AG08396 (cell line): ENCODE results near the gene COL4A2.
A peak's percentile ranks its signal among the peaks of the same experiment; 100 is the strongest.

Source experiments
- DNase-seq: peaks from one replicate; pipeline ENCODE4 v3.0.0; 2012; ENCODE audit warnings: low spot score, mixed read lengths

COL4A2 gene

GRCh38 chr13:110322126-110322827 lies 15.2 kb downstream of the COL4A2 start:
- DNase-seq, result no peak

GRCh38 chr13:110322828-110323171 lies 15.7 kb downstream of the COL4A2 start:
- no peak for DNase-seq

- peak; percentile 78 for DNase-seq
Observed at GRCh38 chr13:110323172-110323891, 16.2 kb downstream of the COL4A2 start.

- DNase-seq, result no peak
Observed at GRCh38 chr13:110324026-110324749, 17.1 kb downstream of the COL4A2 start.

GRCh38 chr13:110326263-110326904 lies 19.3 kb downstream of the COL4A2 start:
- no peak for DNase-seq

GRCh38 chr13:110327051-110327721 lies 20.1 kb downstream of the COL4A2 start:
- DNase-seq, result no peak

- DNase-seq, result no peak
Observed at GRCh38 chr13:110328573-110328972, 21.5 kb downstream of the COL4A2 start.

GRCh38 chr13:110329258-110329657 lies 22.2 kb downstream of the COL4A2 start:
- DNase-seq, result no peak

GRCh38 chr13:110329798-110330461 lies 22.8 kb downstream of the COL4A2 start:
- DNase-seq, result peak; percentile 53

- peak; percentile 67 for DNase-seq
Observed at GRCh38 chr13:110330491-110331011, 23.5 kb downstream of the COL4A2 start.

- DNase-seq, result peak; percentile 28
Observed at GRCh38 chr13:110331362-110331761, 24.3 kb downstream of the COL4A2 start.

GRCh38 chr13:110332750-110333149 lies 25.7 kb downstream of the COL4A2 start:
- no peak for DNase-seq

- DNase-seq, result no peak
Observed at GRCh38 chr13:110333837-110334236, 26.8 kb downstream of the COL4A2 start.

GRCh38 chr13:110334256-110334655 lies 27.2 kb downstream of the COL4A2 start:
- DNase-seq, result no peak

- no peak for DNase-seq
Observed at GRCh38 chr13:110334841-110335490, 27.9 kb downstream of the COL4A2 start.

GRCh38 chr13:110336108-110336507 lies 29.0 kb downstream of the COL4A2 start:
- DNase-seq, result no peak

GRCh38 chr13:110336681-110337080 lies 29.6 kb downstream of the COL4A2 start:
- DNase-seq, result no peak

GRCh38 chr13:110337247-110337646 lies 30.2 kb downstream of the COL4A2 start:
- no peak for DNase-seq

- DNase-seq, result peak; percentile 53
Observed at GRCh38 chr13:110338441-110339101, 31.5 kb downstream of the COL4A2 start.

- no peak for DNase-seq
Observed at GRCh38 chr13:110339263-110339662, 32.2 kb downstream of the COL4A2 start.
